HG03103 (cell line): ENCODE data around the gene KDM4C.

Experiments
- ATAC-seq: cut with Tn5 transposase; IDR thresholded peaks from one replicate; pipeline ENCODE4 v1.9.1; 2021; ENCODE audit warnings: low read depth; ENCODE audit not compliant: unreplicated experiment

Gene KDM4C

DNA sequence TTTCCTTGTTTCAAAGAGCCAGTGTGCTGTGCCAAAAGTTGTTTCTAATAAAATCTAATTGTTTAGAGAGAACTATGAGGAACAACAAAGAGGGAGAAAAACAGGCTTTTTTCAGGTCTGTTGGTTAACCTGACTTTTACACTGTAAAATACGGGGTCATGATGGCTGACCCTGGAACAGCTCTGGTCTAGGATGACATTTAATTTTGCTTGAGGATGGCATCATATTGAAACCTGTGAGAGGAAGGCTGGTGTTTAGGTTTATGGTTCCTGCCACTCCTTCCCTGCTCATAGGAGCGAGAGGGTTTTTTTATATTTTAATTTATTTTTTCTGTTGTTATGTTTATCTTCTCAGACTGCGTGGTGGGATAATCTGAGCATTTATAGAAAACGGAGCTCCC lies 327.6 kb downstream of the KDM4C start:
- ATAC-seq, result no peak

DNA sequence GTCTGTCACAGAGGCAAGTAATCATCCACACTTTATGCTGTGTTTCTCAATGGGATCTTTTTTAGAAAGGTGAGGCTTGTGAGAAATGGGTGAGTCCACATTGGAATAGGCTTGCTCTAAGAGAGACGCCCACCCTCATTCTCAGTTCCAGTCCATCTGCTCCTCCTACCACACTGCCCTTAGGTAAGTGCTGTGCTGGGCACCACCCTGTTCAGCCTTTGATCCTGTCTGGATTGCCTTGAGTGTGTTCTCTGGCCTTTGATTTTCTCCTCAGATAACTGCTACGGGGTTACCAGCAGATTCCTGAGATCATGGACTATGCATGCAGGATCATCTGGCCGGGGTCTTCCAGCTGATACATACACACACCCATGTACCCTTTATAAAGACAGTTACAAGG lies 328.6 kb downstream of the KDM4C start:
- ATAC-seq, result no peak

DNA sequence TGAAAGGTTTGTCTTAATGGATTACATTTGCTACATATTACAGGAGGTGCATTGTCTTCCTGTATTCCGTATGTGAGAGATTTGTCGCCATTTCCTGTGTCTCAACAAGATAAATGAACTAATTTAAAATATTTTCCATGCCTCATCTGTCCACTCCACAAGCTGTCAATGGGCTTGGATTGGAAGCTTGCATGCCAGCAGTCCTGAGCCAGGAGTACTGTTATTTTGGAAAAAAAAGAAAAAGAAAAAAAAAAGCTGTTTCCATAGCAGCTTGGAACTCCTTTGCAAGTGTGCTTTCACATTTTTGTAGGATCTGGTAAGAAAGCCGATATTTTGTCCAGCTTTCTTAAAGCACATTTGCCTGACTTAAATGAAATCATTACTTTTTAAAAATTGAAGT lies 330.8 kb downstream of the KDM4C start:
- ATAC-seq, result no peak

DNA sequence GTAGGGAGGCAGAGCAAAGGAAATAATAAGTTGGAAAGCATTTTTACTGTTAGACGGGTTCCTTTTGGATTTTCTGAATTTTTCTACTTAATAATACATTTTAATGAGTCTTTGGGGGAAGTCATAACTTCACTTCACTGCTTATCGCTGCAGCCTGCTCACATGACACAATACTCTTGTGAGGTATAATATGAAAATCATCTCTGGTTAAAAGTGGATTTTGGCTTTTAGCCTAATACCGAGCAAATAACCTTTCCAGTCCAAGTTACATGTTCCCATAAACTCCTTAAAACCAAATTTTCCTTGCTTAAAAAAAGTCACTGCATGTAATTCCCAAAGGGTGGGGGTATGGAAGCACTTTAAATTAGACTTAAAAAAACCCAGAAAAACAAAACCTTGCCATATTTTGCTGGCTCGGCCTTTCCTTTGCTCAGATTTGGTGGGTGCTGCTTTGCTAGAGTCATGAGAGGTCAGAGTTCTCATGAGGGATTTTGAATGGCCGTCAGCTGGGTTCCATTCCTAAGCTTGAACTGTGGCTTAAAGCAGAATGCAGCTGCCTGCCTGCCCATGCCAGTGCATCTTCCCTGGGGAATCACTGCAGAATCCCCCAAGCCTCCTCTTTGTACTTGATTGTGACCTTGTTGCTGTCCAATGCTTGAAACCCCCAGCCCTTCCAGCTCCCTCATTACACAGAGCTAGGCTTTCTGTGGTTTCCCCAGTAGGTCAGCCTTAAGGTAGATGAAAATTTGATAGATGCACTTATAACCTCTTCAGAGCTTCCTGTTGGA lies 331.8 kb downstream of the KDM4C start:
- ATAC-seq, result no peak

DNA sequence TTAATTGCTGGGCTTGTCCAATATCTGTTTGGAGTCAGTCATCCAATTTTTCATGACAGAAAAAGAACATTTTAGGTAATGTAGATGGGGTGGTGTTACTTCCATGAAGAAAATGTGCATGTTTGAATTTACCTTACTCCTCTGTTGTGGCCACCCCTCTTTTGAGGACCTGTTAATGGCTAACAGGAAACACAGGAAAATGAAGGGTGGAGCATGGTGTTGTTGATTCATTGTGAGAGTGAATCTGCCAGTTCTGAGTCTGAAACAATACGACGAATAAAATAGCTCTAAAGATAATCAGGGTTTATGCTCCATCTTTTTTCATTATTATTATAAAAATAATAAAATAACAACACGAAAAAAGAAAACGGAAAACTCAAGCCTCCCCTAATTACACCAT lies 335.3 kb downstream of the KDM4C start:
- ATAC-seq, result no peak

DNA sequence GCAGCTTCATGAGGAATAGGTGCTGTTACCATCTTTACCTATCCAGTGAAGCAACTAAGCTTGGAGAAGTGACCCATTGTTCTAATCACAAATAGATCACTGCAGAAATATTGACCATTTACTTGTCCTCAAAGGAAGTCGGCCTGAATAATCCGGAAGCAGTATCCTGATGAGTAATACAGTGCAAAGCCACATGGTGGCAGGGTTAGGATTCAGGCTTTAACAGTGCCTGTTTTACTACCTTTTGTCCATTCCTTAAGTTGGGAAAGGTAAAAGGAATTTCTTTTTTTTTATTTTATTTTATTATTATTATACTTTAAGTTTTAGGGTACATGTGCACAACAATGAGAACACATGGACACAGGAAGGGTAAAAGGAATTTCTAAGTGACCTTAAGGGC lies 336.3 kb downstream of the KDM4C start:
- no peak for ATAC-seq

DNA sequence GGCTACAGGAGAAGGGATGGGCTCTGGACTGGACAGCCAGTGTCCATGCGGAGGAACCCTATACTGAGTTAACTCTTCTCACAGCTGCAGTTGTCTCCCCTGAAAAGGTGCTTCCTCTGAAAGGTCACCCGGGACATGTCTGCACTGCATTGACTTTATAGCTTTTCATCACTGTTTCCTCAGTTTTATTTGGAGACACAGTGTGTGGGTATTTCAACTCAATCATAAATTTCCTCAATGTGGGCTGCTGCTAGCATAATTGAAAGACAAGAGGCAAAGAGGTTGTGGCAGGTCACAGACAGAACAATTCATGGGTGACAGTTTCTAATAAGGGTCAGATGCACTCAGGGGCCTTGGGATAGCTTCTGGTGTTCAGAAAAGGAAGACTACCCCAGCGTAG lies 336.8 kb downstream of the KDM4C start:
- ATAC-seq, result peak; percentile 7

DNA sequence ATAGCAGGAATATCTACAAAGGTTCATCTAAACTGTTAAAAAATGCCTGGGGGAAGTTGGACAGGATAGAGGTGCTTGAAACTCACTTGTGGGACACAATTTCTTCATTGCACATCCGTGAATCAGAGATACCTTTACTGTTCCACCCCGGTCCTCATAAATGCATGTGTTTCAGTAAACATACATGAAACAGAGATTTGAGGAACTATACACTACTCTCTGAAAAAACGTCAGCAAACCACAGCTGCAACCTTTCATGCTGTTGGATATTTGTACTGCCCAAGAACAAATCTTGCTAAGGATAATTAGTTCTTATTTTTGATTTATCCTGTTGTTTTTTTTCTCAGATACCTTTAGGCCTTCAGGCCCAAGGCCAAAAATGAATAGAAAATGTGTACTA lies 337.3 kb downstream of the KDM4C start:
- ATAC-seq, result peak; percentile 63

DNA sequence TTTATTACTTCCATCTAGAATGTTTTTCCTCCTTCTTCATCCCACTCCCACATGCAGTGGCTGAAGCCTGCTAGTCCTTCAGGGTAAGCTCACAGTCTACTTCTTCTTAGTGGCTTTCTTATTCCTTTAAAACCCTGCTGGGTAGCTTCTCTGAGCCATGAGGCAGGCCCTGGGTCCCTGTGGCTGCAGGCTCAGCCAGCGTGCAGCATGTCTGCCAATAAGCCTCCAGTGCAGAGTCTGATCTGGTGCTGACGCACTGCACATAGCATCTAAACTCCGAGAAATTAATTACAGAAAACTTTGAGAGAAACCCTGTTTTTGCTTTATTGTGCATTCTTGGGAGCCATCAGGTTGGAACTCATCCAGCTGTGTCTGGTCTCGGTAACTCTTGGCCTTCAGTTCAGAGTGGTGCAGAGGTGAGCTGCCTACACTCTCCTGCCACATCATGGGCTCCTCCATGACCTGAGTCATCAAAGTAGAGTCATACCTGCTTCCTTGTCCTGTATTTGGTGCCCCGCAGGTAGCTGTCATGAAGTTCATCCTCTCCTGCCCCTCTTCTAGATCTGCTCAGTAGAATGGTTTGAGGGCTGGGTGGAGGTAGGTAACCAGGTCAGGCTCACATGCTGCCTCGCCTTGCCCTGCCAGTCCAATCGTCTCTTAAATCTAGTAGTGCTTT lies 339.4 kb downstream of the KDM4C start:
- ATAC-seq, result no peak

DNA sequence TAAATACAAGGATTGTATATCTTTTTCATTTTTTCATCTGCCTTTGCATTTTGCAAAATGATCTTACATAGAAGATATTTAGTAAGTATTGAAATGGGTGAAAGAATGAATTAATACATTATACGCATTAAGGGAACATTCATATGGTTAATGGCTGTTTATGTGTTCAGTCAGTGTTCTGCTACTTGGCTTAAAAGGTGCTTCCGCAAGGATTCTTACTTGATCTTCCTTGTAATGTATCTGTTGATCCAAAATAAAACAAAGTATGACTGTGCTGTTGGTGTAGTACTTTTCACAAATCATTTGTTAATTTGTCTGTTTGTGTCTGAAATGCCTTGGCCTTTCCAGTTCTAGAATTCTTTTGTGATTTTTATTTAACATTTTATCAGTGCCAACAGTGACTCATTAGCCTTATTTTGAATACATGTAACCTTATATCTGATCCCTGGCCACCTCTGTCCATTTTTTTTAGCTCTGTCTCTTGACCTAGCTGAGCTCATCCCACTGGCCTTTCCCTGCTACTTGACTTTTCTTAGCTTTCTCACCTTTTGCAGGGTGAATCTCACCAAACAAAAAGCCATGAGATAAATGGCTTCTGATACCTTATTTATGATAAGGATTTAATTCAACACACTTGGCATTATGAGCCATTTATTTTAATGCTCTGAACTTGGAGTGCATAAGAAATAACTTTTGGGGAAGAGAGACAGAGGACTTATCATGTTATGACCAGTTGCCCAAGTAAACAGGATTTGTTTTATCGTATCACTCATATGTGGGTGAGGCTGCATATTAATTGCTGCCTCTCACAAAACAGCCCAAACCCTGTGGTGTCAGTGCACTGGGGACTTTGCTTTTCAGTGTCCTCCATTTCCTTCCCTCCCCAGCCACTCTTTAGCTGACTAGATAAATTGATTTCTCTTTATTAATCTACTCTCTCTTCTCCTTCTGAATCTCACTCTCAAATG lies 340.3 kb downstream of the KDM4C start:
- no peak for ATAC-seq

DNA sequence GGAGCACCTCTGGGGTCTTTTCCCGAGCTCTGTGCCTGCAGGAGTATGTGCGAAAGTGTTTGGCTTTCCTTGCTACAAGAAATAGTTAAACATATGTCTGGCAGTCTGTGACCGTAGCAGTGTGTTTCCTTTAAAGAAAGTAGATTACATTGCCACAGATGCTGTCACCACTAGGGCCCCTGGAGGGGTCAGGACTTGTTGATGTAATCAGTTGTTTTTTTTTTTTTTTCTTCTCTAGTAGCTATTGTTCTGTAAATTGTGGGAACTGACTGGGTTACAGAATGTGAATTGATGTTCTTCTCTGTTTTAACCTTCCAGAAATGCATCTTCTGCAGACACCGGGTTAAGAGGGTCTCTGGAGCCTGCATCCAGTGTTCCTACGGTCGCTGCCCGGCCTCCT lies 345.6 kb downstream of the KDM4C start:
- ATAC-seq, result no peak

DNA sequence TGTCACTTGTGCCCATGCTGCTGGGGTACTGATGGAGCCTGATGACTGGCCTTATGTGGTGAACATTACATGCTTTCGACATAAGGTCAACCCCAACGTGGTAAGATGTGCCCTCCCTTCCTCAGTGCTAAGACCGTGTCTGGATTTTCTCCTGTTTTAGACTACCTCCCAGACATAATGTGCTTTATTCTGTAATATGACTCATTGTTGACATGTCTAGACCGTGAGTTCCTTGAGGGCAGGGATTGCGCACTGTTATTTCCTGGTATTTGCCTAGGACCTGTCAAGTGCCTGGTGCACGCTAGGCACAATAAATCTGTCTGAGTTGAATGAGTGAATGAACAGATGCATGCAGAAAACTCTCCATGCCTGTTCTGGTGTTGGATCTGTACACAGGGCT lies 346.0 kb downstream of the KDM4C start:
- ATAC-seq, result no peak

DNA sequence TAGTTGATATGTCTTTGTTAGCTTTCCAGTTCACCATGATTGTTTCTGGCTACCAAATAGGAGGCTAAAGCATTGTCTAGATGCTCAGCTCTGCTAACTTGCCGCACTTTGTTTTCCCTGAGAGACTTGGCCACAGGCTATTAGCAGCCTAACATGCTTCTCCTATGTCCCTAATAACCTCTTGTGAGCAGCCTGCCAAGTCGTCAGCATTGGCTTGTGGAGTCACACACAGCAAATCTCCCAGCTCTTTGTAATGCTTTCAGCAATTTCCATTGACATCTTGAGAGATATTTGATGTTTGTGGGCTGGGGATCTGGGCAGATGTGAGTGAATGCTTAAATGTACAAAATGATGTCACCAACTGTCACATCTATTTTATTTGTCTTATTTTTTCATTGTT lies 346.9 kb downstream of the KDM4C start:
- ATAC-seq, result no peak

DNA sequence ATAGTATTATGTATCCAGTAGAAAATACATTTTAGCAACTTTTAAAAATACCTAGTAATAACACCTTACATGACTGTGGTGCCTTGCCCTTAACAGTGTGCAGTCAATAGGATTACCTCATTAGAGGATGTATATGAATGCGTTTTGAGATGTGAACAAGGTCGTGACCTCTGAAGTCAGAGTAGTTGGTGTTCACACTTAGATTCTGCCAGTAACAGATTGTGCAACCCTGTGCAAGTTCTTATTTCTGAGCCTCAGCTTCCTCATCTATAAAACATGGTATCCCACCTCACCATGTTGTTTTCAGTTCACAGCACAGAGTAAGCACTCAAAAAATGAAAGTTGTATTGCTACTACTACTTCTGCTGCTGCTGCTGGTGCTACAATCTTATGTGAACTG lies 347.3 kb downstream of the KDM4C start:
- ATAC-seq, result no peak

DNA sequence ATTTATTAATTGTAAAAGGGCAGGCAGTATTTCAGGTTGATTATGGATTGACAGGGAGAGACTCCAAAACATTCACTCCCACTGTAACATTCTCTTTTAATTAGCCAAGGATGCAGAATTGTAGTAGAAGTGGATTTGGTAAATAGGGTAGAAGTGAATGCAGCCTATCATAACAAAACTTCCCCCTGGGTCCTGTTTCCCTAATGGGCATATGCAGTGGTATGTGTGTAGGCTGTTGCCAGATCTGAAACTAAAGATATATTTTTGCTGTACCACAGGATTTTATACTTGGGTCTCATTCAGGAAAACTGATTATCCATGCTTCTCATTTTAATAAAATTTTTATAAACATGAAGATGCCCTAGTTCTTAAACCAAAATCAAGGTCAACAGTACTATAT lies 351.2 kb downstream of the KDM4C start:
- no peak for ATAC-seq

DNA sequence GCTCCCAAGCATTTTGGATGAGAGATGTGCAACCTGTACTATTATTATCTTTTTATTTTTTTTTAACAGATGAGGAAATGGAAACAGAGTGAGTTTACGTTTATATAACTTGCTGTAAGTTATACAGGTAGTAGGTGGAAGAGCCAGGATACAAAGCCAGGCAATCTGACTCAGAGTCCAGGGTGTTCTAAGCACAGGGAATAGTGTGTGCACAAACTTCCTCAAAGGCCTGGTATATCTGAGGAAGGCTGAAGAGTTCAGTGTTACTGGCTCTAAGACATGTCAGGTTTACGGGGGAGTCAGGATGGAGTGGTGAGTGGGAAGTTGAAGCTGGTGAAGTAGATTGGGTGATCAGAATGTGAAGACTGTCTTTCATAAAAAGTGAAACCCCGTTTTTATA lies 353.6 kb downstream of the KDM4C start:
- ATAC-seq, result no peak

DNA sequence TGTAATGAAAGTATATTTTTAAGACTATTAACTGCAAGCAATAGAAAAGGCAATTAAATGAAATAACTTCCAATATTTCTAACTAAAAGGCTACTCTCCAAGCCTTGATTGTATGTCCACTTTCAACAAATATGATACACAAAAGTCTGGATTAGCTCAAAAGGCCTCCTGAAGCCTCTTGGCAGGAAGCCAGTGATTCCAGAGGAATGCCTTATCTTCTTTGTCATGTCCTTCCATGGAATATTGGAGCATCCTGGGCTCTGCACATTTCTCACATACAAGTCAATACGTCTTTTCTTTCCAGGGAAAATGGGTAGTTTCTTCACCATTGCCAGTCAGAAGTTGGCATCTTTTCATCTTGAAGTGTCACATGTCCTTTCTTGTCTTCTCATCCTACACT lies 357.8 kb downstream of the KDM4C start:
- ATAC-seq, result no peak

DNA sequence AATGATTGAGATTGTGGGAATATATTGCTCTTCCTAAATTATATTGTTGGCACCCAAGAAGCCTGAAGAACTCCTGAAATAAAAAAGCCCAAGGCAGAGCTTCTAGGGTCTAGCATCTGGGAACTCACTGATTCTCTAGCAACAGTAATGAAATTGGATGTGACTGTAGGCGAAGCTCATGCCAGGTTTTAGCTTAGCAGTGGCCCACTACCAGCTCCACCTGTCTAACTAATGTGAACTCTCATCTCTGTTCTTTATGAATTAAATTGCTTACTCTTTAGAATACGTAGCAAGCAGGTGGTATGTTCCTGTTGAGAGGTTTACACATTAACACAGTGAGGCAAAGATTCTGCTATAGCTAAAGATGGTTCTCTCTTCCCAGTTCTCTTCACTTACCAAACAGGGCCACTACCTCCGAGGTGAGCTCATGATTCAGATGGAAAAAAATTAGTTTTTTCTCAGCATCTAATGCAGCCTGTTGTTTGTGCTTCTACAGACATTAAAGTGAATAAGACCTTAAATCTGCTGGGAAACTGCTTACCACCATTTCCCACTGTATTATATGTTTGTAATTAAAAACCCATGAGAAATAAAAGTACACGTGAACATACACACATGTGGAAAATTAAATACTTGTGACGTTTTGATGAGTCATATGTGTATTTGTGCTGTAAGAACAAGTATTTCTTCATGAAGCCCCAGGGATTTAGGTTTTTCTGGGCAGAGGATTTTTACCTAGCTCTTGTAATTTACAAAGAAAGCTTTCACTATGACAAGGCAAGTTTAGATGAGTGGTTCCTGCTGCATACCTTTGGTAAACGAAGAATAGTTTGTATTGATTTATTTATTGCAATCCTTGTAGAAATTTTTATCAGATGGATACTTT lies 360.1 kb downstream of the KDM4C start:
- peak; percentile 67 for ATAC-seq

DNA sequence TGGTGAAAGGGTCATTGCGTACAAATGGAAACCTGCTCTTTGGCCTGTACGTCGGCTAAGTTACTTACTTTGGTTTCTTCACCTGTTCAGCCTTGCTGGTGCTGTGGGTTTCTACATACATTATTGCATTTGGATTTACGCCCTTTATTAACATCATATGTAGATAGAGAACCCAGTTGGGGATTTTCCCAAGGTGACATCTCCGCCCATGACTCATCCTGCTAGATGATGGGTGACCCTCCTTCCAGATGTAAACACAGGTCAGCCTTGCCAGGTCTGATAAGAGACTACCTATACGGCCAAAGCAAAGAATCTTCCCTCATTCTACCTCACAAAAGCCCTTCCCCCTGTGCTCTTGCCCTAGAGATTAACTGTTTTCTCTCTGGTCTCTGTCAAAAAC lies 360.9 kb downstream of the KDM4C start:
- no peak for ATAC-seq

DNA sequence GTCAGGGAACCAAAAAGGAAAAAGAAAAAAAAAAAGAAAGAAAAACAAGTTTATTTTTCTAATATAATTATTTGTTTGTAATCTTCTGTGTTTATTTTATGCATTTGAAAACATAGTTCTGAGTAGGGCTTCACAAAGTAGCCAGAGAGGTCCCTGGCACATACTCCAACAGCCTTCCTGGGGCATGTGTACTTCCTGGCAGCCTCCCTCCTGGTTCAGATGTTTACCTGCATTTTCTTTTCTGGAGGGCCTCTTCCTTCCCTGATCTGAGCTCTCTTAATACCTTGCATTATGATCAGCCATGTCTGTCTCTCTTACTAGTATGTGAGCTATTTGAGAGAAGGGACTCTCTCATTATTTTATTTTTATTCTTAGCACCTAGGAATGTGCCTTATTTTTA lies 361.8 kb downstream of the KDM4C start:
- ATAC-seq, result no peak
